Sigmoid colon (tissue), 4 donors: Measurements from ENCODE around the gene USP24.
"Not testable (repeated sequence)": the region's sequence is repeated elsewhere in the genome, so short reads cannot be mapped to it uniquely, and the experiment has no call there.

Source experiments
- CTCF ChIP-seq, 4 experiments: fragments of 450-650 bp in 3 of 4; fragments of 200-600 bp in 1 of 4; IDR thresholded peaks; one replicate each; pipeline ENCODE4 v1.5.1; 2016 to 2019; ENCODE audit warnings: antibody characterized with exemption in 4 of 4, mild to moderate bottlenecking in 3 of 4, moderate library complexity in 2 of 4
- EP300 ChIP-seq, 4 donors: sonication (generic); formaldehyde crosslinking; IDR thresholded peaks; one replicate each; pipeline ENCODE4 v1.6.1; 2017; ENCODE audit warnings: antibody characterized with exemption in 4 of 4
- POLR2A ChIP-seq, 2 donors: fragments of 450-650 bp; IDR thresholded peaks; one replicate each; pipeline ENCODE4 v1.6.1; 2016; ENCODE audit warnings: antibody characterized with exemption in 2 of 2, mild to moderate bottlenecking in 2 of 2, moderate library complexity in 2 of 2
- POLR2AphosphoS5 ChIP-seq, 4 donors: sonication (generic); formaldehyde crosslinking; IDR thresholded peaks; one replicate each; pipeline ENCODE4 v1.6.1; 2017; ENCODE audit warnings: antibody characterized with exemption in 4 of 4

- TF ChIP-seq POLR2A, CTCF, POLR2AphosphoS5, EP300 (IDR thresholded peaks at IDR 0.05): not testable (repeated sequence)
These were observed 191.0 kb downstream of the USP24 start for GRCh38 chr1:55024163-55024562.
